Panc1 (cell line): ENCODE measurements around the gene SLC8A1. TPM values are rescaled to one million over a fixed set of nuclear protein-coding genes. Genes with fewer than 3 reads are reported as not detected.

Experiments
- ATAC-seq: fragments of 200-7000 bp; cut with Tn5 transposase; 2 replicates; pipeline ENCODE4 v1.9.1; 2020; ENCODE audit warnings: mild to moderate bottlenecking, moderate library complexity
- BruUV-seq: library from RNA; stranded (reverse); fragments of 400-500 nt; replicated peaks from 2 replicates; lab custom pipeline; 2021; lab: Mats Ljungman, UMichigan
- CTCF ChIA-PET: fragments of 300-600 bp; sonication (Branson Sonifier 250); formaldehyde crosslinking; loops from one replicate; lab custom pipeline; 2022; ENCODE audit warnings: antibody characterized with exemption; lab: Charles Lee
- POLR2A ChIA-PET: fragments of 300-600 bp; sonication (Branson Sonifier 250); formaldehyde crosslinking; loops from one replicate; lab custom pipeline; 2022; ENCODE audit warnings: antibody characterized with exemption; lab: Charles Lee
- DNase-seq: peaks from one replicate; pipeline ENCODE4 v3.0.0-alpha.2; 2010; ENCODE audit warnings: low read depth, low spot score
- H3K27ac ChIP-seq: 2 replicates; pipeline ENCODE4 v1.5.1; 2011; ENCODE audit warnings: mild to moderate bottlenecking, low read length, inconsistent platforms
- H3K27me3 ChIP-seq: fragments of 200-500 bp; sonication (Bioruptor generic); 2 replicates; pipeline ENCODE4 v1.6.0; 2014; ENCODE audit warnings: low read length, inconsistent platforms; ENCODE audit not compliant: control insufficient read depth, insufficient read depth
- H3K36me3 ChIP-seq: fragments of 200-500 bp; sonication (Bioruptor generic); 2 replicates; pipeline ENCODE4 v1.5.1; 2014; ENCODE audit warnings: inconsistent platforms, mild to moderate bottlenecking, low read length, moderate library complexity; ENCODE audit not compliant: control insufficient read depth, insufficient read depth
- H3K4me1 ChIP-seq: 2 replicates; pipeline ENCODE4 v1.5.1; 2011; ENCODE audit warnings: inconsistent platforms, mild to moderate bottlenecking, low read length, moderate library complexity; ENCODE audit not compliant: control insufficient read depth, insufficient read depth
- H3K4me3 ChIP-seq, 2 experiments: 2 replicates each; pipeline ENCODE4 v1.5.1; 2011 to 2012; ENCODE audit warnings: low read depth in 2 of 2, low read length in 2 of 2, mild to moderate bottlenecking in 2 of 2, inconsistent platforms in 1 of 2, moderate library complexity in 1 of 2
- H3K9me3 ChIP-seq: fragments of 200-500 bp; sonication (Bioruptor generic); 2 replicates; pipeline ENCODE4 v1.5.1; 2014; ENCODE audit warnings: low read depth, mild to moderate bottlenecking, inconsistent platforms, low read length, moderate library complexity; ENCODE audit not compliant: control insufficient read depth, insufficient read depth
- POLR2AphosphoS5 ChIP-seq: IDR thresholded peaks from 2 replicates; pipeline ENCODE4 v1.6.1; 2012; ENCODE audit warnings: mild to moderate bottlenecking, low read depth, low read length, moderate library complexity
- SIN3A ChIP-seq: IDR thresholded peaks from 2 replicates; pipeline ENCODE4 v1.6.1; 2012; ENCODE audit warnings: low read depth, mild to moderate bottlenecking, low read length, moderate library complexity, borderline replicate concordance; ENCODE audit not compliant: insufficient read depth
- TCF7L2 ChIP-seq: IDR thresholded peaks from 2 replicates; pipeline ENCODE4 v1.6.1; 2011; ENCODE audit warnings: mild to moderate bottlenecking, low read depth, low read length, inconsistent platforms
- in situ Hi-C: cut with HindIII; loops from 2 replicates; pipeline ENCODE4 v1.10.0; 2016; ENCODE audit warnings: low sequenced_read_pairs, low pct_unique_long_range_greater_than_20kb
- intact Hi-C: fragments of 100-400 bp; cut with micrococcal nuclease; formaldehyde crosslinking; loops from one replicate; pipeline ENCODE4 v1.10.0; 2022; ENCODE audit not compliant: unreplicated experiment
- total RNA-seq: library from RNA; stranded (reverse); gene quantifications from one replicate; pipeline ENCODE4 v1.2.1, GENCODE V29; 2021; ENCODE audit not compliant: unreplicated experiment
- TF ChIP-seq, protein P1 (sequence below): fragments of 450-650 bp; IDR thresholded peaks from 2 replicates; pipeline ENCODE4 v1.5.1; 2017; ENCODE audit warnings: mild to moderate bottlenecking
- TF ChIP-seq, protein P2 (sequence below), 2 experiments: IDR thresholded peaks; 2 replicates each; pipeline ENCODE4 v1.6.1; 2011 to 2012; ENCODE audit warnings: low read depth in 2 of 2, control low read depth in 1 of 2, low read length in 1 of 2, mild to moderate bottlenecking in 1 of 2, moderate library complexity in 1 of 2; ENCODE audit not compliant: insufficient read depth in 1 of 2

SLC8A1 gene
- total RNA-seq, 1 experiment from 2014 or later, result 0.59 TPM

DNA sequence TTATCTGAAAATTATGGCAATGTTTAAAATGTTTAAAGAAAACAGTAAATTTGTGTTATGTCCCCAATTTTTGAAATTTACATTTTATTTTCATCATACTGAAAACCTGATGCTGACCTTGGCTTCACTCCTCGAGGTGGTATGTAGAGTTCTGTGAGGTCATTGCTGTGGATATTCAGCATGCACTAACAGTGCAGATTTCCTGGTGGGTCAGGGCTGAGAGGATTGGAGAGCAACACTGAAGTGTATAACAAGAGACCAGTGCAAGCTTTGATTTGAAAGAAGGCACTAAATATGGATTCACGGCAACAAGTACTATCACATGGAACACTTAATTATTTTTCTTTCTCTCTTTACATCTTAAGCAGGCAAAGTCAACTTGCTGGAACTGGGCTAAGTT, 134.1 kb downstream of the SLC8A1 start:
- H3K9me3 ChIP-seq, result peaks cover 7% of the 10 kb centered on the region
- intact Hi-C loops (no loop called here), in situ Hi-C loops (no loop called here)
- BruUV-seq, result no TSS peak
- no peaks in the 10 kb centered on the region for H3K4me1 ChIP-seq
- H3K27ac ChIP-seq, result no peak overlapping the region
- DNase-seq, result no peak
- TF ChIP-seq SIN3A (no peak), POLR2AphosphoS5 (no peak), TCF7L2 (no peak)
- TF ChIP-seq, protein P1, sequence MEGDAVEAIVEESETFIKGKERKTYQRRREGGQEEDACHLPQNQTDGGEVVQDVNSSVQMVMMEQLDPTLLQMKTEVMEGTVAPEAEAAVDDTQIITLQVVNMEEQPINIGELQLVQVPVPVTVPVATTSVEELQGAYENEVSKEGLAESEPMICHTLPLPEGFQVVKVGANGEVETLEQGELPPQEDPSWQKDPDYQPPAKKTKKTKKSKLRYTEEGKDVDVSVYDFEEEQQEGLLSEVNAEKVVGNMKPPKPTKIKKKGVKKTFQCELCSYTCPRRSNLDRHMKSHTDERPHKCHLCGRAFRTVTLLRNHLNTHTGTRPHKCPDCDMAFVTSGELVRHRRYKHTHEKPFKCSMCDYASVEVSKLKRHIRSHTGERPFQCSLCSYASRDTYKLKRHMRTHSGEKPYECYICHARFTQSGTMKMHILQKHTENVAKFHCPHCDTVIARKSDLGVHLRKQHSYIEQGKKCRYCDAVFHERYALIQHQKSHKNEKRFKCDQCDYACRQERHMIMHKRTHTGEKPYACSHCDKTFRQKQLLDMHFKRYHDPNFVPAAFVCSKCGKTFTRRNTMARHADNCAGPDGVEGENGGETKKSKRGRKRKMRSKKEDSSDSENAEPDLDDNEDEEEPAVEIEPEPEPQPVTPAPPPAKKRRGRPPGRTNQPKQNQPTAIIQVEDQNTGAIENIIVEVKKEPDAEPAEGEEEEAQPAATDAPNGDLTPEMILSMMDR, result no peak
- TF ChIP-seq, protein P2, sequence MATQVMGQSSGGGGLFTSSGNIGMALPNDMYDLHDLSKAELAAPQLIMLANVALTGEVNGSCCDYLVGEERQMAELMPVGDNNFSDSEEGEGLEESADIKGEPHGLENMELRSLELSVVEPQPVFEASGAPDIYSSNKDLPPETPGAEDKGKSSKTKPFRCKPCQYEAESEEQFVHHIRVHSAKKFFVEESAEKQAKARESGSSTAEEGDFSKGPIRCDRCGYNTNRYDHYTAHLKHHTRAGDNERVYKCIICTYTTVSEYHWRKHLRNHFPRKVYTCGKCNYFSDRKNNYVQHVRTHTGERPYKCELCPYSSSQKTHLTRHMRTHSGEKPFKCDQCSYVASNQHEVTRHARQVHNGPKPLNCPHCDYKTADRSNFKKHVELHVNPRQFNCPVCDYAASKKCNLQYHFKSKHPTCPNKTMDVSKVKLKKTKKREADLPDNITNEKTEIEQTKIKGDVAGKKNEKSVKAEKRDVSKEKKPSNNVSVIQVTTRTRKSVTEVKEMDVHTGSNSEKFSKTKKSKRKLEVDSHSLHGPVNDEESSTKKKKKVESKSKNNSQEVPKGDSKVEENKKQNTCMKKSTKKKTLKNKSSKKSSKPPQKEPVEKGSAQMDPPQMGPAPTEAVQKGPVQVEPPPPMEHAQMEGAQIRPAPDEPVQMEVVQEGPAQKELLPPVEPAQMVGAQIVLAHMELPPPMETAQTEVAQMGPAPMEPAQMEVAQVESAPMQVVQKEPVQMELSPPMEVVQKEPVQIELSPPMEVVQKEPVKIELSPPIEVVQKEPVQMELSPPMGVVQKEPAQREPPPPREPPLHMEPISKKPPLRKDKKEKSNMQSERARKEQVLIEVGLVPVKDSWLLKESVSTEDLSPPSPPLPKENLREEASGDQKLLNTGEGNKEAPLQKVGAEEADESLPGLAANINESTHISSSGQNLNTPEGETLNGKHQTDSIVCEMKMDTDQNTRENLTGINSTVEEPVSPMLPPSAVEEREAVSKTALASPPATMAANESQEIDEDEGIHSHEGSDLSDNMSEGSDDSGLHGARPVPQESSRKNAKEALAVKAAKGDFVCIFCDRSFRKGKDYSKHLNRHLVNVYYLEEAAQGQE (IDR thresholded peaks at IDR 0.05; ENCODE audit: insufficient read depth in 1 of 2, low read depth in 2 of 2, low read length in 1 of 2), result no peak
- CTCF ChIA-PET, result no interaction called here
- no peaks in the 10 kb centered on the region for H3K27me3 ChIP-seq
- no peak for ATAC-seq
- no peaks in the 10 kb centered on the region for H3K36me3 ChIP-seq
- POLR2A ChIA-PET, result no interaction called here
- H3K4me3 ChIP-seq, result no peak overlapping the region

DNA sequence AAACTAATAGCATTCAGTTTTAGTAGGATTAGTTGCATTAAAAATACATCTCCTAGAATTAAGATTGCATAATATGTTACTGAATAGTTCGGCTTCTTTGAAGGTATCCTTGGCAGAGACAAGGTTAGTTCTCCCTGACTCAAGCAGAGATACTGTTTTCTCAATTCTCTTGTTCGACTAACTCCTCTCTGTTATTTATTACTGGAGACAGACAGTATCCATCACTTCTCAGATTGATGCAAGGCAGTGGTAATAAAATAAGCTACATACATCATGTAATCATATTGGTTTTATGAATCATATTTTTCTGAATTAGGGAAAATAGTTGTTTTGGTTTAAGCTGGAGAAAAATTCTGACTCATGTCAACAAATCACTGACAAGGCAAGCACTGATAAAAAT, 134.8 kb downstream of the SLC8A1 start:
- Histone ChIP-seq H3K4me3 (no peak overlapping the region), H3K9me3 (peaks cover 7% of the 10 kb centered on the region), H3K27ac (no peak overlapping the region), H3K4me1 (no peaks in the 10 kb centered on the region), H3K27me3 (no peaks in the 10 kb centered on the region), H3K36me3 (no peaks in the 10 kb centered on the region)
- no TSS peak for BruUV-seq
- in situ Hi-C loops, result no loop called here
- TF ChIP-seq, protein P1, result no peak
- TF ChIP-seq POLR2AphosphoS5, result no peak
- TF ChIP-seq, protein P2 (IDR thresholded peaks at IDR 0.05; ENCODE audit: insufficient read depth in 1 of 2, low read depth in 2 of 2, low read length in 1 of 2), result no peak
- no peak for TF ChIP-seq SIN3A
- no peak for TF ChIP-seq TCF7L2
- no peak for DNase-seq
- ChIA-PET CTCF (interaction anchor here (0.7 kb wide), 1 partner anchor 178 kb away, joined by 4 read pairs; no protein-coding TSS in a partner anchor), POLR2A (interaction anchor here (0.5 kb wide), 1 partner anchor 60 kb away, joined by 3 read pairs; no protein-coding TSS in a partner anchor)
- no peak for ATAC-seq
- intact Hi-C loops, result no loop called here
